Caco-2 (cell line): ENCODE measurements around the gene GTF2B. TPM values are rescaled to one million over a fixed set of nuclear protein-coding genes. Genes with fewer than 3 reads are reported as not detected.

ENCODE experiments used
- BruUV-seq: library from RNA; stranded (reverse); fragments of 400-500 nt; replicated peaks from 2 replicates; lab custom pipeline; 2021; lab: Mats Ljungman, UMichigan
- CTCF ChIA-PET: fragments of 300-600 bp; sonication (Branson Sonifier 250); formaldehyde crosslinking; loops from one replicate; lab custom pipeline; 2022; ENCODE audit warnings: antibody characterized with exemption; lab: Charles Lee
- POLR2A ChIA-PET: fragments of 300-600 bp; sonication (Branson Sonifier 250); formaldehyde crosslinking; loops from one replicate; lab custom pipeline; 2022; ENCODE audit warnings: antibody characterized with exemption; lab: Charles Lee
- DNase-seq, 2 experiments: peaks; one replicate each; pipeline versions ENCODE4 v3.0.0 to v3.0.0-alpha.2; 2020 to 2022
- H3K27me3 ChIP-seq: replicated peaks from 2 replicates; pipeline ENCODE4 v1.6.0; 2011; ENCODE audit warnings: low read length; ENCODE audit not compliant: control insufficient read depth, insufficient read depth
- H3K36me3 ChIP-seq: 2 replicates; pipeline ENCODE4 v1.5.1; 2011; ENCODE audit warnings: low read length; ENCODE audit not compliant: control insufficient read depth, insufficient read depth
- H3K4me1 ChIP-seq: fragments of 250-450 bp; sonication (Bioruptor Pico); 2 replicates; pipeline ENCODE4 v1.5.1; 2020; ENCODE audit warnings: mild to moderate bottlenecking
- H3K4me3 ChIP-seq: 2 replicates; pipeline ENCODE4 v1.5.1; 2011; ENCODE audit warnings: low read depth, mild to moderate bottlenecking, control low read depth, low read length
- H3K9me3 ChIP-seq: fragments of 250-450 bp; sonication (Bioruptor Pico); 2 replicates; pipeline ENCODE4 v1.5.1; 2020; ENCODE audit warnings: mild to moderate bottlenecking, moderate library complexity
- H3K27ac Mint-ChIP-seq: one replicate; pipeline ENCODE4 v1.8.0; 2022; ENCODE audit warnings: mixed read lengths; ENCODE audit not compliant: unreplicated experiment
- H3K27me3 Mint-ChIP-seq: one replicate; pipeline ENCODE4 v1.8.0; 2022; ENCODE audit warnings: mixed read lengths; ENCODE audit not compliant: insufficient read depth, unreplicated experiment
- H3K36me3 Mint-ChIP-seq: one replicate; pipeline ENCODE4 v1.8.0; 2022; ENCODE audit warnings: mild to moderate bottlenecking, mixed read lengths; ENCODE audit not compliant: insufficient read depth, unreplicated experiment
- H3K4me1 Mint-ChIP-seq: one replicate; pipeline ENCODE4 v1.8.0; 2022; ENCODE audit warnings: low read depth, mixed read lengths; ENCODE audit not compliant: unreplicated experiment
- H3K4me3 Mint-ChIP-seq: one replicate; pipeline ENCODE4 v1.8.0; 2022; ENCODE audit warnings: mild to moderate bottlenecking, moderate library complexity, mixed read lengths; ENCODE audit not compliant: unreplicated experiment
- H3K9me3 Mint-ChIP-seq: one replicate; pipeline ENCODE4 v1.8.0; 2022; ENCODE audit warnings: mixed read lengths; ENCODE audit not compliant: unreplicated experiment
- CTCF ChIP-seq, 2 experiments: fragments of 200-600 bp in 1 of 2; IDR thresholded peaks; 1 replicate in 1 of 2; 2 replicates in 1 of 2; pipeline versions ENCODE4 v1.5.1 to v1.8.0; 2011 to 2022; ENCODE audit warnings: antibody characterized with exemption in 1 of 2, control low read depth in 1 of 2, inconsistent platforms in 1 of 2, low read depth in 1 of 2, low read length in 1 of 2, mild to moderate bottlenecking in 1 of 2, moderate library complexity in 1 of 2; ENCODE audit not compliant: insufficient read depth in 1 of 2, severe bottlenecking in 1 of 2, unreplicated experiment in 1 of 2
- intact Hi-C: fragments of 100-400 bp; cut with micrococcal nuclease; formaldehyde crosslinking; loops from one replicate; pipeline ENCODE4 v1.10.0; 2022; ENCODE audit not compliant: unreplicated experiment
- total RNA-seq: library from RNA; stranded (reverse); gene quantifications from 2 replicates; pipeline ENCODE4 v1.2.3, GENCODE V29; 2022

GTF2B gene
- total RNA-seq, 1 experiment from 2014 or later = 15.5 TPM

DNA sequence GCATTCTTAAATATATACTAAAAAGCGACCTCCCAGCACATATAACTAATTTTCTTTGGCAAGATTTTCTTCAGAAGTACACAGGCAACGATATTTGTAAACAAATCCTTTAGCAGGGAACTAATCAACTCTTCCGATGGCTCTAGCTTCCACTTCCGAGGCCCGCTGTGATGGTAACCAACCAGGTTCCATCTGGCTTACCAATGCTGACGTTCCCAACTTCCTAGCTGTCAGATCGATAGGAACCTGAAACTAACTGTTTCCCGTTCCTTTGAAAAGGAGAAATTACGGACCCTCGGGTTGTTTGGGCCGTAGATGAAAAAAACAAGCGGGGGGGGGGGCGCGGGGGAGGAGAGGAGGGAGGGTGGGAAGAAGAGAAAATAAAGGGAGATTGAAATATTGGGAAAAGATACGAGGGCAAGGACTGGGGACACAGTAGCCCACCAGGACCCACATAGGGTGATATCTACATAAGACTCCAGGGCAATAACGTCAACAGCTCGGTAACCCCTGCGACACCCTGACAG lies 513 bp downstream of the GTF2B start:
- H3K4me1 ChIP-seq = no peaks in the 10 kb centered on the region
- intact Hi-C loops = loop anchor here (1.0 kb wide), 1 partner anchor 207 kb away; the partner anchor contains the start of gene PKN2
- H3K4me3 ChIP-seq = peak overlapping the region; percentile 65
- peaks cover 8% of the 10 kb centered on the region for H3K4me1 Mint-ChIP-seq
- H3K9me3 Mint-ChIP-seq = no peaks in the 10 kb centered on the region
- H3K27ac Mint-ChIP-seq = peak overlapping the region; percentile 98
- peak in 1 of 2 experiments; percentile 3 for DNase-seq
- BruUV-seq = no TSS peak
- CTCF ChIA-PET = interaction anchor here (0.5 to 0.8 kb wide), 2 partner anchors 29 to 101 kb away, joined by 3 to 7 read pairs; no protein-coding TSS in a partner anchor
- TF ChIP-seq CTCF (IDR thresholded peaks at IDR 0.05; ENCODE audit: insufficient read depth in 1 of 2, low read depth in 1 of 2, low read length in 1 of 2, severe bottlenecking in 1 of 2, unreplicated experiment in 1 of 2) = no peak
- no peaks in the 10 kb centered on the region; the same call in 1 of the 2 replicates for H3K36me3 ChIP-seq
- H3K36me3 Mint-ChIP-seq = peaks cover 35% of the 10 kb centered on the region
- H3K4me3 Mint-ChIP-seq = peak overlapping the region; percentile 99
- no peaks in the 10 kb centered on the region for H3K27me3 ChIP-seq
- POLR2A ChIA-PET = interaction anchor here (0.5 to 1.0 kb wide), 3 partner anchors 8 to 1058 kb away, joined by 3 to 7 read pairs (median 7); partner anchors contain the start of gene PKN2
- no peaks in the 10 kb centered on the region for H3K27me3 Mint-ChIP-seq
- no peaks in the 10 kb centered on the region for H3K9me3 ChIP-seq

GRCh38 chr1:88890131-88890530 lies 1.2 kb downstream of the GTF2B start:
- H3K4me3 ChIP-seq = peak overlapping the region; percentile 65; the same call in 1 of the 2 replicates
- Mint-ChIP-seq H3K4me1 (peaks cover 8% of the 10 kb centered on the region), H3K27ac (no peak overlapping the region), H3K27me3 (no peaks in the 10 kb centered on the region), H3K9me3 (no peaks in the 10 kb centered on the region), H3K4me3 (peak overlapping the region; percentile 99), H3K36me3 (peaks cover 35% of the 10 kb centered on the region)
- no peaks in the 10 kb centered on the region for H3K4me1 ChIP-seq
- no peaks in the 10 kb centered on the region; the same call in 1 of the 2 replicates for H3K36me3 ChIP-seq
- CTCF ChIA-PET = interaction anchor here (0.5 kb wide), 1 partner anchor 102 kb away, joined by 3 read pairs; no protein-coding TSS in a partner anchor
- TSS peak; percentile 53 for BruUV-seq
- DNase-seq = no peak
- H3K27me3 ChIP-seq = no peaks in the 10 kb centered on the region
- no peak for TF ChIP-seq CTCF (IDR thresholded peaks at IDR 0.05; ENCODE audit: insufficient read depth in 1 of 2, low read depth in 1 of 2, low read length in 1 of 2, severe bottlenecking in 1 of 2, unreplicated experiment in 1 of 2)
- no peaks in the 10 kb centered on the region for H3K9me3 ChIP-seq
- POLR2A ChIA-PET = interaction anchor here (1.0 kb wide), 1 partner anchor 206 kb away, joined by 7 read pairs; the partner anchor contains the start of gene PKN2
- intact Hi-C loops = no loop called here

- H3K27ac Mint-ChIP-seq = no peak overlapping the region
- H3K4me3 ChIP-seq = no peak overlapping the region
- POLR2A ChIA-PET = no interaction called here
- CTCF ChIA-PET = no interaction called here
- no peaks in the 10 kb centered on the region; the same call in 1 of the 2 replicates for H3K36me3 ChIP-seq
- no peak for TF ChIP-seq CTCF (IDR thresholded peaks at IDR 0.05; ENCODE audit: insufficient read depth in 1 of 2, low read depth in 1 of 2, low read length in 1 of 2, severe bottlenecking in 1 of 2, unreplicated experiment in 1 of 2)
- DNase-seq = no peak
- H3K4me1 Mint-ChIP-seq = peaks cover 8% of the 10 kb centered on the region
- H3K4me1 ChIP-seq = no peaks in the 10 kb centered on the region
- H3K27me3 Mint-ChIP-seq = no peaks in the 10 kb centered on the region
- H3K27me3 ChIP-seq = no peaks in the 10 kb centered on the region
- H3K9me3 ChIP-seq = no peaks in the 10 kb centered on the region
- no TSS peak for BruUV-seq
- intact Hi-C loops = no loop called here
- peaks cover 43% of the 10 kb centered on the region for H3K36me3 Mint-ChIP-seq
- no peaks in the 10 kb centered on the region for H3K9me3 Mint-ChIP-seq
- H3K4me3 Mint-ChIP-seq = peak overlapping the region; percentile 39
Measured at GRCh38 chr1:88888750-88889149, 2.6 kb downstream of the GTF2B start.
